HG03342 (cell line): ENCODE data around the gene MBNL2.

Source experiments
- ATAC-seq: cut with Tn5 transposase; IDR thresholded peaks from one replicate; pipeline ENCODE4 v1.9.1; 2021; ENCODE audit warnings: mild to moderate bottlenecking, moderate library complexity; ENCODE audit not compliant: unreplicated experiment

The MBNL2 gene

GRCh38 chr13:97295283-97296182 is 73.4 kb downstream of the MBNL2 start:
- no peak for ATAC-seq

GRCh38 chr13:97296740-97297139 is 74.6 kb downstream of the MBNL2 start:
- ATAC-seq = no peak

GRCh38 chr13:97298816-97299215 is 76.7 kb downstream of the MBNL2 start:
- ATAC-seq = no peak

GRCh38 chr13:97300871-97301270 is 78.7 kb downstream of the MBNL2 start:
- ATAC-seq = no peak

GRCh38 chr13:97301382-97302095 is 79.4 kb downstream of the MBNL2 start:
- no peak for ATAC-seq

- no peak for ATAC-seq
Measured at GRCh38 chr13:97302611-97303010, 80.5 kb downstream of the MBNL2 start.

- no peak for ATAC-seq
Measured at GRCh38 chr13:97306106-97306505, 84.0 kb downstream of the MBNL2 start.

GRCh38 chr13:97306645-97307044 is 84.5 kb downstream of the MBNL2 start:
- no peak for ATAC-seq

GRCh38 chr13:97307118-97307881 is 85.2 kb downstream of the MBNL2 start:
- no peak for ATAC-seq

- no peak for ATAC-seq
Measured at GRCh38 chr13:97307882-97308624, 85.9 kb downstream of the MBNL2 start.

- ATAC-seq = no peak
Measured at GRCh38 chr13:97308735-97309429, 86.7 kb downstream of the MBNL2 start.

GRCh38 chr13:97310809-97311436 is 88.8 kb downstream of the MBNL2 start:
- ATAC-seq = no peak

GRCh38 chr13:97311956-97312355 is 89.8 kb downstream of the MBNL2 start:
- no peak for ATAC-seq

- no peak for ATAC-seq
Measured at GRCh38 chr13:97313551-97314260, 91.6 kb downstream of the MBNL2 start.

- no peak for ATAC-seq
Measured at GRCh38 chr13:97316390-97316789, 94.3 kb downstream of the MBNL2 start.

GRCh38 chr13:97317933-97318332 is 95.8 kb downstream of the MBNL2 start:
- no peak for ATAC-seq

GRCh38 chr13:97318532-97318931 is 96.4 kb downstream of the MBNL2 start:
- ATAC-seq = no peak

- no peak for ATAC-seq
Measured at GRCh38 chr13:97319113-97319720, 97.1 kb downstream of the MBNL2 start.

GRCh38 chr13:97321101-97321500 is 99.0 kb downstream of the MBNL2 start:
- ATAC-seq = no peak
